LNCAP (cell line): ENCODE data around the gene NUDT11.

ENCODE experiments used
- TF ChIP-seq, protein P1 (sequence below): fragments of 450-650 bp; IDR thresholded peaks from 2 replicates; pipeline ENCODE4 v1.5.1; 2017; ENCODE audit warnings: mild to moderate bottlenecking

Gene NUDT11

DNA sequence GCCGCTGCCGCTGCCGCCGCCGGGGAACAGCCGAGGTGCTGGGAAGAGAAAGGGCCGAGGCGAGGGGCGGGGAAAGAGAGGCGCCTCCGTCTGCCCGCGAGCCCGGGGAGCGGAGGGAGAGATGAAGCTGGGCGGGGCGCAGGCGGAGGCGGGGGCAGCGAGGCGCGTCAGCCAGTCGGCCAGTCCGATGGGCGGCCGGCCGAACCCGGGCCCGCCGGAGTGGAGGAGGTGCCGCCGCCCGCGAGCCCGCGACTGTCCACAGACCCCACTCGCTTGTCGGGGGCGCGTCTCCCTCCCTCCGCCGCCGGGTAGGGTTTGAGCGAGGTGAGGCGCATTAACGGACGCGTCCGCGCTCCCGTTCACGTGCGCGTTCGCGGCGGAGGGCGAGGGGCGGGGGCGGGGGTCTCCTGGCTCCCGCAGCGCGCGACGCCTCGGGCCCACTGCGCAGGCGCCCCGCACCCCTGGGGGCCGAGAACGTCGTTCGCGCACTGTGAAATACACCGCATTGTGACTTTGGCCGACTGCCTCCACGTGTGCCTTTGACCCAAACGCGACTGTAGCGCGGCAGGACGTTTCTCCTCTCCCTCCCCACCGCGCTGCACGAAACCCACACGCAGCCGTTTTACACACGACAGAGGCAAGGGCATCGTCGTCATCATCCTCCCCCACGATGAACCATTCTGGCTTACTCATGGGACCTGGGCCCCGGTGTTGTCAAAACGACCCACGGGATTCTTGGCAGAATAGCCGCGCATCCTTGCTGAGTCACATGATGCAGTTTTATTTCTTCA lies at the start of gene NUDT11:
TSS of gene NUDT11 (minus strand) at position 92 of the 791 bp plus-strand sequence. CDS start 148 bp downstream, outside the sequence.
- TF ChIP-seq, protein P1, sequence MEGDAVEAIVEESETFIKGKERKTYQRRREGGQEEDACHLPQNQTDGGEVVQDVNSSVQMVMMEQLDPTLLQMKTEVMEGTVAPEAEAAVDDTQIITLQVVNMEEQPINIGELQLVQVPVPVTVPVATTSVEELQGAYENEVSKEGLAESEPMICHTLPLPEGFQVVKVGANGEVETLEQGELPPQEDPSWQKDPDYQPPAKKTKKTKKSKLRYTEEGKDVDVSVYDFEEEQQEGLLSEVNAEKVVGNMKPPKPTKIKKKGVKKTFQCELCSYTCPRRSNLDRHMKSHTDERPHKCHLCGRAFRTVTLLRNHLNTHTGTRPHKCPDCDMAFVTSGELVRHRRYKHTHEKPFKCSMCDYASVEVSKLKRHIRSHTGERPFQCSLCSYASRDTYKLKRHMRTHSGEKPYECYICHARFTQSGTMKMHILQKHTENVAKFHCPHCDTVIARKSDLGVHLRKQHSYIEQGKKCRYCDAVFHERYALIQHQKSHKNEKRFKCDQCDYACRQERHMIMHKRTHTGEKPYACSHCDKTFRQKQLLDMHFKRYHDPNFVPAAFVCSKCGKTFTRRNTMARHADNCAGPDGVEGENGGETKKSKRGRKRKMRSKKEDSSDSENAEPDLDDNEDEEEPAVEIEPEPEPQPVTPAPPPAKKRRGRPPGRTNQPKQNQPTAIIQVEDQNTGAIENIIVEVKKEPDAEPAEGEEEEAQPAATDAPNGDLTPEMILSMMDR, result no peak

DNA sequence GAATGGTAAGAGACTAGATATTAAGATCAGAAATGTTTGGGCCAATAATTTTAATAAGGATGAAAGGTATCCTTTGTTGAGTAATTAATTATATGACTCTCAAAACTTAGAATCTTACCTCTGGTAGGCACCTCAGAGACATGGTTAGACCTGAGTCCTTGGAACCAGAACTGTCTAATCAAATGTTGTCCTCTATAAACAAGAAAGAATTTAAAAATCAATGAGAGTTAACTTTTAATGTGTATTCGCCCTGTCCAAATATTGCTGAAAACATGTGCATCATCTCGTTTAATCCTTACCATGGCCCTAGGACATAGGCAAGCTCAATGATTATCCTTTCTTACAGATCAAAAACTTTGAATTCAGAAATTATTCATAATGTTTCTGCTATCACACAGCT lies 24.0 kb upstream of the NUDT11 start:
- TF ChIP-seq, protein P1, result no peak

DNA sequence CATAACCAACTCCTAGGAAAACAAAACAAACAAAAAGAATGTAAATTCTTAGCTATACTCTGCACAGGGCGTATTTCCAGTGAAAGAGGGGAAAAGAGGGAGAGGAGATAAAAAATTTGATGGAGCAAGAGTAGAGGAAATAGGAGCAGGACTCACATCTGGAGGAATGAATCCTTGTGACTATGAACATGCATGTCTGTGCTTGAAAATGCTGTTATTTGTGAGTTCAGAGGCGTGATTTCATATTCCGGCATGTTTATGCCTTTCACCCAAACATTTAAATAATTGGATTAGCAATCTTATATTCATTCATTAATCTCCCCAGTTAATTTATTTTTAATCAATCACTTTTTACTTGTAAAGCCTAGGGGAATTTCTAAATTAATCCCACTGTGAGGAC lies 11.2 kb upstream of the NUDT11 start:
- TF ChIP-seq, protein P1, result no peak

DNA sequence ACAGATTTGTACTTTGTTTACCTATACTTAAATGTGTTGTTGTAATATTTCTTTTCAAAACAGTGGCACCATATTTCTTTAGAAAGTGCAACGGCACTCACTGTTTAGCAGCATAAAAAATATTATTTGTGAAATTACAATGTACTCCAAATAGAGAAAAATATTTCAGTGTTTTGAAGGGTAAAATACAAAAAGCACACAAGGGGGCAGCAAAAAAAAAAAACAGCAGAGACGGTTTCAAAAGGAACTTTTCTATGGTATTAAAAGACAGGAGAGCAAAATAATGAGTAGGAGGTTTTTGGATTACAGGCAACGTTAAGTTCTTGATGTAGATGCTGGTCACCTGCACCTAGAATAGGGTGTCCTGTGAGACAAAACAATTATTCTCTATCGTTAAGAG lies 2.0 kb downstream of the NUDT11 start:
- TF ChIP-seq, protein P1, result no peak

DNA sequence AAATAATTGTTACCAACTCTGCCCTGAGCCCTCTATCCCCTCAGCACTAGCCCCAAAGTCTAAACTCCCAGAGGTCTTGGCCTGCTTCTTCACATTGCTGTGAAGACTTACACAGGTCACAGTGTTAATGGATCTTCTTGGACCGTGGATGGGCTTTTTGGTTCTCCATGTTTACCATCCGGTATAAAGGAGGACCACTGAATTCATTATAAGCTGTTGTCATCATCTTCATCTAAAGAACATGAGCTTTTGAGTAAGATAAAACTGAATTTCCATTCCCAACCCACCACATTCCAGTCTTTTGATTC lies 8.5 kb downstream of the NUDT11 start:
- TF ChIP-seq, protein P1, result no peak

DNA sequence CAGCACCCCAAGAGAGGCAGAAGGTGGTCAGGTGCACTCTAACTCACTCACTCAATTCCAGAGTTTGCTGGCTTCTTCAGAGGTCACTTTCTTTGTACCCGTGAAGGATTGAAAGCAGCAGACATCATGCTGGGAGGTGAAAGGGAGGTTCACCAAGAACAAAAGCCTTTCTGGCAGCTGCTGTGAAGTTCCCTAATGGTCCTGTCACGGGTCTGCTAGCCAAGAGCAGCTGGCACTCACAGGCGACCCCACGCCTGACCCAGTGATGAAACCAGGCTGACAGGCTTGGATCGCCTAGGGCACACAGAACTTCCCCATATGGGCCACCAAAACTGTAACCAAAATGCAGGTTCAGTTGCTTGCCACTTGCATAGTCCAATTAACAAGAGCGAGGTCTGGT lies 11.8 kb downstream of the NUDT11 start:
- TF ChIP-seq, protein P1, result no peak

DNA sequence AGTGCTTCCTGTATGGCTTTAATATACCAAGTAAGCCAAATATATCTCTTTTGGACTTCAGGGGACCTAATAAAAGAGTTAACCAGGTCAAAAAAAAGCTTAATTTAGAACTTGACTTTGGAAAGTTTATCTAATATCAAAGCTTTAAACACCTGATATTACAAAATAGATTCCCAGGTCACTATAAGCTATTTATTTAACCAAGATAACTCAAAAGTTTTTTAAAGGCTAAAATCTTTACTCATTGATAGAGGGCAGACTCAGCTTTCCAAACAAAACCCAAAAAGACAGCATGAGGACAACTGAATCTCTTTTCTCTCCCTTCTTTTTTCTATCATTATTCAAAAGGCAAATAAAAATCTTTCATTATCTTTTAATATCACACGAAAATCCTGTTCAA lies 19.5 kb downstream of the NUDT11 start:
- TF ChIP-seq, protein P1, result no peak

DNA sequence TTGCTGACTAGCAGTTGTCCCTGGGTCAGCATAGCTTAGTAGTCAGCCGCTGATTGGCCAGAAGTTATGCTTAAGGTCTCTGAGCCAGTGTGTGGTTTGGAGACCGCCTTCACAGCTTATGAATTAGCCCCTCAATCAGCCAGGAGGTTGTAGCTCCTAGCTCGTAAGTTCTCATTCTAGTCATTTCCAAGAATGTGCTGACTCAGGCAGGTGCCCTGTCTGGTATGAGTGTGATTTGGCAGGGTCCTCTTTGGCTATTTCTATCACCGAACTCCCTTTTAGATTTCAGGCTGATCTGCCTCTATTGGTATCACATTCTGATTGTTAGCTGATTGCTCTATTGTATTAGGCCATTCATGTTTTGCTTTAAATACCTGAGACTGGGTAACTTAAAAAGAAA lies 33.1 kb downstream of the NUDT11 start:
- TF ChIP-seq, protein P1, result no peak
